ENCODE data around the gene DES.

DNA sequence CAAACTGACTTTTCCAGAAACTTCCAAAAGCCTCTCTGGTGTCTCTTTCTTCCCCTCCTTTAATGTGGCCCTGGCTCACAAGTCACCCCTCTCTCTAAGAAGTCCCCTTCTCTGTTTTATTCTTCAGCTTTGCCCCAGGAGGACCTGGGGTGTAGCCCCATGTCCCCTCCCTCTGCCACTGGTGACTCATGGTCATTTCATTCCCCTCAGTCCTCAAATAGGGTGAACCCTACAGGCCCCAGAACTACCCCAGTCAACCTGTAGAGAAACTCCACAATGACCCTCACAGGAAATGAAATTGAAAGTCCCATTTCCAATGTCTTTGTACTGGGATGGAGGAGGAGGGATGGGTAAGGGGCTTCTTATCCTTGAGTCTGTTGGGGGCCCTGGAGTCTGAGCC, 10.3 kb downstream of the DES start:
- TF ChIP-seq POLR2A (IDR thresholded peaks at IDR 0.05; ENCODE audit: low read depth, low read length) (no peak), SPI1 (IDR thresholded peaks at IDR 0.05; ENCODE audit: low read depth, low read length) (no peak), POLR2AphosphoS5 (IDR thresholded peaks at IDR 0.05; ENCODE audit: low read depth, low read length) (no peak), TAF1 (IDR thresholded peaks at IDR 0.05; ENCODE audit: low read depth, low read length) (no peak), PAX5 (IDR thresholded peaks at IDR 0.05; ENCODE audit: insufficient read depth, low read length, severe bottlenecking) (no peak), POU2F2 (IDR thresholded peaks at IDR 0.05; ENCODE audit: low read depth, low read length) (no peak)

Data from GM12891 (cell line).